ENCODE results near the gene BANP.
"Not testable (repeated sequence)": the region's sequence is repeated elsewhere in the genome, so short reads cannot be mapped to it uniquely, and the experiment has no call there.

The BANP gene

DNA sequence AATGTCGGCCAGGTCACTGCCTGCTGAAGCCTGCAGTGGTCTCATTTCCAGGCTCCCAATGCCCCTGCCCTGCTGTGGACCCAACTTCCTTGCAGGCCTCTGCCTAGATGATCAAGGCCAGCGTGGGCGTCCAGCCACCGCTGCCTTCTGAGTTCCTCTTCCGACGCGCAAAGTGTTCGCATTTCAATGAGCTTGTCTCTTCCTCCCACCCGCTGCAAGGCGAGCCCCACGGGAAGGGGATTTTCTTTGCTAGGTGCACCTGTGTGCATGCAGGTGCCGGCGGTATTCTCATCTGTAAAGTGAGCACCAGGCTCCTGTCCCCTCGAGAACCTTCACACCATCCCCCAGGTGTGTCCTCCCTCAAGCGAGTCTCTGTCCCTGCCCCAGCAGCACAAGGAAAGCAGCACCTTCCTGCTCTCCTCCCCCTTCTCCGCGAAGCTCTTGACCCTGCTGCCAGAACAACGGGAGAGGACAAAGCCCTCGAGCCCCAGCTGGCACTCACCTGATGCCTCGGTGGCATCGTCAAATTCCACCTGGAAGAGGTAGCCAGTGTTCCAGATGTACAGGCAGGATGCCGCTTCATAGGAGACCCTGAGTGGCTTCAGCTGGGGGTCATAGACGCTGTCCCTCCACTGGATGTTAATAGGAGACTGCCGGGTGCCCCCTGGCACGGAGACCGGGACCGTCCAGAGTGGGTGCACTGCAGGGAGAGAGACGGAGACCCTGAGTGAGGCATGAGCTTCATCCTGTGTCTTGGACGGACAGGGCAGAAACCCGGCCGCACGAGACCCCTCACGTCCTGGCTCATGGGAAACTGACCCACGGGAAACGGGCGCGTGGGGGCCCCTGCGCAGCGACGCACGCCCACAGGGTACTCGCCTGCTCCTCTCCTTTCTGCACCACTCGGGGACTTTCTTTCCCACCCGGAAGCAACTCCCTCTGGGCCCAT, 24.7 kb upstream of the BANP start:
- peak; percentile 52 for DNase-seq

DNA sequence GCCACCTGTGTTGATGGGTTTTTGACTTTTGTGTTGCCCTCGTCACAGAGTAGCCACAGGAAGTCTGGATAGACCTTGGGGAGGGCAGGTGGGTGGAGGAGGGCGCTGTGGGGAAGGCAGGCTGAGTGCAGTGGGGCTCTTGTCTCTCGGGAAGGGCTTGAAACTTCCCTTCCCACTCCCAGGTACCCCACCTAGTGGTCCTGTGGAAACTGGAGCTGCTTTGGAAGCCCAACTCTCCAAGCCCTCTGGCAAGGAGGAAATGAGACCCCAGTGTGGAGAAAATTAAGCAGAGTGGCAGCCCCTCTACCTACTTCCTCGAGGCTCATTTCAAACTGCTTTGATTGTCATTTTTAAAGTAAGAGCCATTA, 24.1 kb upstream of the BANP start:
- DNase-seq = no peak

DNA sequence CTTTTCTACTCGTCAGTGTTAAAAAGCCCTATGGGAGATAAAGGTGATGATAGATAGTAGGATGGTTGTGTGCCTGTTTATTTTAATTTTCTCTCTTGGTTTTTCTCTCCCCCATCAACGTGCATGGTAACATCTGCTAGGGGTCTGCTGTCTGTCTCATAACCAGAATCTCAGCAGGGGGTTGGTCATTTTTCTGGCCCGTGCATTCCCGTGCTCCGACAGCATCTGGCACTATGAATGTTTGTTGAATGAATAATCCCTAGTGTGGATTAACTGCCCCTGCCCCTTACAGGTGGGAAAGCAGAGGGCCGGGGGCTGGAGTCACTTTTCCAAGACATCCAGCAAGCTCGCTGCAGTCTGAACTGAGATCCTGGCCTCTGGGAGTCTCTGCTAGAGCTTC, 21.2 kb upstream of the BANP start:
- DNase-seq = no peak

DNA sequence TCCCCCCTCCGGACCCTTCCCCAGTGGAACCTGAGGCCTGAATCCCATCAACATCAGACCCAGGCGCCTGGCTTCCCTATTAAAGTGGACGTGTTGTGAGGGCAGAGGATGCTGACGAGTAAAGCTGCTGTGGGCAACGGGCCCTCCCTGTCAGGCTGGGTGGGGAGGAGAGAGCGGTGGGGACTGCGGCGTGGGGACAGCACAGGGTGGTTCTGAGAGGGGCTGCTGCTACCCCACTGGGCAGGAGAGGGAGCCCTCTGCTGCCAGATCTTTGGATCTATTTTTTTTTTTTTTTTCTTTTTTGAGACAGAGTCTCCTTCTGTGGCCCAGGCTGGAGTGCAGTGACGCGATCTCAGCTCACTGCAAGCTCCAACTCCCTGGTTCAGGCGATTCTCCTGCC, 20.8 kb upstream of the BANP start:
- no peak for DNase-seq

DNA sequence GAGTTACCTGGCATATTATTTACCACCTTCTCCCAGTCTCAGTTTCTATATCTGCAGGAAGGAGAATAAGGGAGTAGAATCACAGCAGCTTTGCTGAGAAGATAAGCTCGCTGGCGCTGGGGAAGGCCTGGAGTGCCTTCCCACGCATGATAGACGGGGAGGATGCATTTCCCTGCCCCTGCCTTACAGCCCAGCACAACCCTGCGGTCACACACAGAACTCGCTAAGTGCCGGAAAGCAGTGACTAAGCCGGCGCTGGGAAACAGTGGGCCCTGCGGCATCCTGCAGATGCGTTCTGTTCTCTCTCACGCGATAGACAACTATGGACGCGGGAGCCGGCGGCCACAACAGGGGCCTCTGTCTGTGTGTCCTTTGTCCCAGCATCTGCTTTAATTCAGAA, 19.7 kb upstream of the BANP start:
- DNase-seq = peak; percentile 55

DNA sequence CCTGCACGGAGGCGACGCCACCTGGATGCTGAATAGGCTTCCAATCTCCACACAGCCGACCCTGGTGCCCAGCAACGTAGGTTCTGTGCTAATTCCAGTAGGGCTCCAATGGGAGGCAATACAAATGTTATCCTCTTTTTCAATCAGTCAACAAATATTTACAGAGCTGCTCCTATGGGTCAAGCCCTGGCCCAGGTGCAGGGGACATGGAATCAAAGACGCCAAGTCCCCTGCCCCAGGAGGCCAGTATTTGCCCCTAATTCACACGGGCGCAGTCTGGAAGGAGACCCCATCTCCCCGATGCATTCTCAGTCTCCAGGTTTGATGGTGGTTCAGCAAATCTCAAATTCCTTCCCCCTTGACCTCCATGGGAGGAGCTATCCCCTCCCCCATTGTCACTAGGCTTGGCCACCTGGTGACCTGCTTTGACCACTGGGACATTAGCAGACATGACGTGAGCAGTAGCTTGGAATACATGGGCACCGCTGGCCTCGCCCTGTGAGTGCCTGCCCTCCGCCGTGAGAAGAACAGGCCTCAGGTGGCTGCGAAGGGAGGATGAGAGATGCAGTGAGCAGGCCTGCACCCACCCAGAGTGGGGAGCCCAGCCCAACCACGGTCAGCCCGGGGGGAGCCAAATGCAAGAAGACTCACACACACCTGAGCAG, 18.6 kb upstream of the BANP start:
- not testable (repeated sequence) for DNase-seq

DNA sequence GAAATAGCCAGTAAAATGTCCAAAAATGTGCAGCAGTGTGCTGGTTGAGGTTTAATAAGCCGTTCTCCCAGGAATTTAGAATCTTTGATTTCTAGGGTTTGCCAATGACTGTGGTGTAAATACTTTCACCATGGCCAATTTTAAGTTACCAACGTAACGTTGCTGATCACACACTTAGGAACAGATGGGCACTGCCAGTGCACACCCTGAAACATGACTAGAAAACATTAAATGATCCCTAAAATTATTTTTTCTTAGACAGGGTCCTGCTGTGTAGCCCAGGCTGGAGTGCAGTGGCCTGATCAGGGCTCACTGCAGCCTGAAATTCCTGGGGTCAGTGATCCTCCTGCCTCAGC, 18.1 kb upstream of the BANP start:
- DNase-seq = no peak

DNA sequence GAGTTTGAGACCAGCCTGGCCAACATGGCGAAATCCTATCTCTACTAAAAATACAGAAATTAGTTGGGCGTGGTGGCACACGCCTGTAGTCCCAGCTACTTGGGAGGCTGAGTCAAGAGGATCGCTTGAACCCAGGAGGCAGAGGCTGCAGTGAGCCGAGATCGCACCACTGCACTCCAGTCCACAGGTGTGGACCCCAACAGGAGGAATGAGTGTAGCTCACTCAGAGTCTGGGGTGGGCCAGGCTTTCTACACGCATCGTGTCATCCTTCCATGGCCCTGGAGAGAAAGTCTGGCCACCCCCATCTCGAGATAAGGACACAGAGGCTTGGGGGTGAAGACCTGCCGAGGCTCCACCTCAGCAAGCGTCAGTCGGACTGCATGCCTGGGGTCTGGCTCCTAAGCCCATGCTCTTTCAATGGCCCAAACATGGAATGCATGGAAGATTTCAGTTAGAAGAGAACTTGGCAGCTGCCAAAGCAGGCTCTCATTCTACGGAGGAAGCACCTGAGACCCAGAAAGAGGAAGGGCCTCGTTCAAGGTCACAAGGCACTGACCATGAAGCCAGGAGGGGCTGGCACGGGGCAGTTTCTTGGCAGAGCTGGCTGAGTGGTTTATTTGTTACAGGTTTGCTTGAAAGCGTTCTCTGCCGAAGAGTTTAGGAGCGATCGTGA, 16.3 kb upstream of the BANP start:
- not testable (repeated sequence) for DNase-seq

DNA sequence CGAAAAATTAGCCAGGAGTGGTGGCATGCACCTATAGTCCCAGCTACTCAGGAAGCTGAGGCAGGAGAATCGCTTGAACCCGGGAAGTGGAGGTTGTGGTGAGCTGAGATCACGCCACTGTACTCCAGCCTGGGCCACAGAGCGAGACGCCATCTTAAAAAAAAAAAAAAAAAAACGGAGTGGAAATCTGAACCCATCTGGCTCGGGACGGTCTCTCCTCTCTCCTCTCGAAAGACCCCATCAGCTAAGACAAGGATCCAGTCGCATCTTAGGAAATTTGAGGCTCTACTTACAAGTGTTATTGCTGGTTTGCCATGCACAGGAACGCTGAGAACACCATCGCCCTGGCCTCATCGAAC, 15.2 kb upstream of the BANP start:
- DNase-seq = not testable (repeated sequence)

DNA sequence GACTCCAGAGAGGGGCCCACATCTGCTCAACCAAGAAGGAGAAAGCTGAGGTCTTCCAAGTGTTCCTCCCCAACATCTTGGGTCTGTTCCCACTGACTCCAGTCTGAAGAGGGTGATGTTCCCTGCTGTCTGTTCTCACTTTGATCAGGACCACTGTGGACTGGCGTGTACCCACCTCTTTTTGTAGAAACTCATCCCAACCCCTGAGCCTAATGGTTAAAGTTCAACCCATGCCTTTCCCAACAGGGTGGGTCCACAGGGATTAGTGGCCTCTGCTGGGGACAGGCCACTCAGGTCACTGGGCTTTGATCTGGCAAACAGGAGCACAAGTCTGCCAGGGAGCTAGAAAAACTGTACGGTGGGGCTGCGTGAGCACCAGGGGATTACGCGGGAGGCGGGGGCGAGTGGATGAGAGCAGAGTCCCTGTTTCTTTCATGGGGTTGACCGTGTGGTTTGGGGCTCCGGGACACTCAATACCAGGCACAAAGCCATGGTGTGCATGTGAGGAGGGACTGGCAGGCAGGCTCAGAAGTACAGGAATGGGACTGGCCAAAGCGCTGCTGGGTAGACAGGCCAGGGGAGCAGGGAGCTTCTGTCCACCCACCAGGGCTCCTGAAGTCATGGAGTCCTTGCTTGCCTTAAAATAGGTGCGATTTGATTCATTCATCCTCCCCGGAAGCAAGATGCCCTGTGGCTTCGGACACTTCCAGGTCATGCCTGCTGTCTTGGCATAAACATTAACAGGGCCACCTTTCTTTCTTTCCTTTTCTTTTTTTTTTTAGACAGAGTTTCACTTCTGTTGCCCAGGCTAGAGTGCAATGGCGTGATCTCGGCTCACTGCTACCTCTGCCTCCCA, 14.6 kb upstream of the BANP start, which contains the start of gene CA5A:
Gene CA5A (minus strand): TSS at position 155 of the 856 bp plus-strand sequence. CDS start 79 bp downstream, at position 76.
- DNase-seq = no peak

DNA sequence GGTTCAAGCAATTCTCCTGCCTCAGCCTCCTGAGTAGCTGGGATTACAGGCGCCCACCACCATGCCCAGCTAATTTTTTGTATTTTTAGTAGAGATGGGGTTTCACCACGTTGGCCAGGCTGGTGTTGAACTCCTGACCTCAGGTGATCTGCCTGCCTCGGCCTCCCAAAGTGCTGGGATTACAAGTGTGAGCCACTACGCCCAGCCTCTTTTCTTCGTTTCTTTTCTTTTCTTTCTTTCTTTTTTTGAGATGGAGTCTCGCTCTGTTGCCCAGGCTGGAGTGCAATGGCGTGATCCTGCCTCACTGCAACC, 14.0 kb upstream of the BANP start:
- not testable (repeated sequence) for DNase-seq

DNA sequence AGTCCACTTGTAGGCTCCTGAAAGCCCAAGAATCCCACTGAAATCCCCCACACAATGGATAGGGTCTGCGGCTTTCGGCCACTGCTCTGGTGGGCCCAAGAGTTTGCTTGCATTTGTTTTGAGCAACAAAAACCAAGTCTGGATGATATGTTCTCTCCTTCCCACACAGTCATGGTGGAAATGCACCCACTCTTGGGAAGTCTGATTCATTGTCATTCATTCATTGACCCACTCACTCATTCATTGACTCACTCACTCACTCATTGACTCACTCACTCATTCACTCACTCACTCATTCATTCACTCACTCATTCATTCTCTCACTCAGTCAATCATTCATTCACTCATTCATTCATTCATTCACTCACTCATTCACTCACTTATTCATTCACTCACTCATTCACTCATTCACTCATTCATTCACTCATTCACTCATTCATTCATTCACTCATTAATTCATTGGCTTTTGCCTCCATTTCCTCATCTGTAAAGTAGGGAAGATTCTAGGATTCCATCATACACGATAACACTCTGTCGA, 12.8 kb upstream of the BANP start:
- DNase-seq = no peak

DNA sequence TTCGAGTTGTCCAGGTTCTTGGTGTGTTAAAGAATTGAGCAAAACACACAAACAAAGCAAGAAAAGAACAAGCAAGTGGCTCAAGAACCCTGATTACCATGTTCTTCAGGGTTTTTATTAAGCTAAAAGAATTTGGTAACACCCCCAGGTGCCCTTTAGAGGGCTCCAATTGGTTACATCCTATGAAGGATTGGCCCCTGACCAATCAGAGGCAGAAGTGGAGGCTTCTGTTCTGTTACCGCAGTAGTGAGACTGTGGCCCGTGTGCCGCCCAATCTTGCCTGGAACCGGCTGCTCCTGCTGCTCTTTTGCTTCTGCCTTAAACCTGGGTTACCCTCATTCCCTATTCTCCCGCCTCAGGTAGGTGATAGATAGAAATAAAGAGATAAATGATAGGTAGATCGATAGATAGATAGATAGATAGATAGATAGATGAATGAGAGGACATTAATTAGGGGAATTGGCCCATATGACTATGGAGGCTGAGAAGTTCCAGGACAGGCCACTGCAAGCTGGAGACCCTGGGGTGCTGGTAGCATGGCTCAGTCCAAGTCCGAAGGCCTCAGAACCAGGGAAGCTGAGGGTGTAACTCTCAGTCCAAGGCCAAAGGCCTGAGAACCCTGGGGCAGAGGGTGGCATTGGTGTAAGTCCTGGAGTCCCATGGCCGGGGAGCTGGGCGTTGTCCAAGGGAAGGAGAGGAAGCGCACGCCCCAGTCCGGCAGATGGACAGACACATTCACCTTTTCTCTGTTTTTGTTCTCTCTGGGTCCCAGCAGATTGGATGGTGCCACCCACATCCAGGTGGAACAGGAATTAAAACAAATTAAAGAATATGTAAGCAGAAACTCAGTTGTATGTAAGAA, 11.4 kb upstream of the BANP start:
- no peak for DNase-seq

DNA sequence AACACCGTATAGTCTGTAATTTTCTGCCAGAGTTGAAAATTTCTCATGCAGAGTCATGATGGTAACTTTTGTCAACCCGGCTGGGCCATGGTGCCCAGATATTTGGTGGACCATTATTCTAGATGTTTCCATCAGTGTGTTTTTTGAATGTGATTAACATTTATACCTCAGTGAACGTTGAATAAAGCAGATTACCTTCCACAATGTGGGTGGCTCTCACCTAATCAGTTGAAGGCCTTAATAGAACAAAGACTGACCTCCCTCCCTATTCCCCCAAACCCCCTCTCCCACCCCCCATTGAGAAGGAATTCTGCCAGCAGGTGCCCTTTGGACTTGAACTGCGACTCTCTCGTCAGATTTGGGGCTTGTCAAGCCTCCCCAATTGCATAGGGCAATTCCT, 8.6 kb upstream of the BANP start:
- DNase-seq = no peak

DNA sequence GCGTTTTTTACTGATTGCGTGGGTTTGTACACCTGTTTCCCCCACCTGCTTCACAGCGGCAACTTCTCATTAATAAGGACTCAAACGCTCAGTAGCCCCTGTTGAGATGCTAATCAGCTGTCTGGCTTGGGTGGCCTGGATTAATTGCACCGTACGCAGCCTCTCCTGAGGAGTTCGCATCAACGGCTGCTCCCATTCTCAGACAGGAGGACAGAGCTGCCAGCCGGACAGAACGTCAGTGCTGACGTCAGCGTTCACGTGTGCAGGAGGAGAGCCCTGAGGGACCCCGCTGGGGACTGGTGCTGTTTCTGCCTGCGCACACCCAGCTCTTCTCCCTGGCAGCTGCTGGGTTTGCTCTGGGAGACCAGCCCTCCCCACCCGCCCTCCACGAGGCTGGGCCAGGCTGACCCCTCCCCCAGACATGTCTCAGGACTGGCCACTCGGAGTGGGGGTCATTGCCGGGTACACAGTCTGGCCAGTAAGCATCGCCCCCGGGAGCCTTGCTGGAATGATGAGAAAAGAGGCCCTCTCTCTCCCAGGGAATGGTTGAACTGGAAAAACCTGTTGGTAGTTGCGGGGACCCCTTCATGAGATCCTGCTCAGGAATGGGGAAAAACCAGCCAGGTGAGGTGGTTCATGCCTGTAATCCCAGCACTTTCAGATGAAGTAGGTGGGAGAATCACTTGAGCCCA, 5.7 kb upstream of the BANP start:
- peak; percentile 45 for DNase-seq

DNA sequence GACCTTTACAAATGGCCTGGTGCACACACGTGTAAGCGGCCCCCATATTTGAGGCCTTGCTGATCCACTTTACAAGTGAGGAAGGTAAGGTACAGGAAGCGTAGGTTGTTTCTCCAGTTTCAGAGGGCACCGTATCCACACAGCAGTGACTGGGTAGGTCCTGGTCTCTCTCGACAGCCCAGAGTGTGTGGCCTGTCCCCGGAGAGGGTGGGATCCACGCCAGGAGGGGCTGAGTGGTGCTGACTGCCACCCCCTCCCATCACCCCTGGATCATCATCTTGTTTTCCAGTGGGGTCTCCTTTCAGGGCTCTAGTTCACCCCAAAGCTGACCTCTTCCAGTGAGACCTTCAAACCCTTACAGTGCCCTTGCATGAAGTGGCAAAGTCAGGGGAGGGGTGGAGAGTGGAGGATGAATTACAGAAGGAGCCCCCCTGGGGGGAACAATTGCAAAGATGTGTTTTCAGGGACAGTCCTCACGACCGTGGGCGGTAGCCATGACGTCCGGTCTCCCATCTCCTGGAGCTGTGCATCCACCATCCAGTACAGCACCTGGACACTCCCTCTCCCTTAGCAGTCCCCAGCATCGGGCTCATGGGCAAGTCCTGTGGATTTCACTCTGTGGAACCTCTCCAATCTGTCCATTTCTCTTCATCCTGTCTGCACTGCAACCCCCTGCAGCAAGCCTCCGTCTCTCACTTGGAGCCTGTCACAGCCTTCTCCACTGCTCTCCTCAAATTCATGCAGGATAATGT, 4.5 kb upstream of the BANP start:
- no peak for DNase-seq

DNA sequence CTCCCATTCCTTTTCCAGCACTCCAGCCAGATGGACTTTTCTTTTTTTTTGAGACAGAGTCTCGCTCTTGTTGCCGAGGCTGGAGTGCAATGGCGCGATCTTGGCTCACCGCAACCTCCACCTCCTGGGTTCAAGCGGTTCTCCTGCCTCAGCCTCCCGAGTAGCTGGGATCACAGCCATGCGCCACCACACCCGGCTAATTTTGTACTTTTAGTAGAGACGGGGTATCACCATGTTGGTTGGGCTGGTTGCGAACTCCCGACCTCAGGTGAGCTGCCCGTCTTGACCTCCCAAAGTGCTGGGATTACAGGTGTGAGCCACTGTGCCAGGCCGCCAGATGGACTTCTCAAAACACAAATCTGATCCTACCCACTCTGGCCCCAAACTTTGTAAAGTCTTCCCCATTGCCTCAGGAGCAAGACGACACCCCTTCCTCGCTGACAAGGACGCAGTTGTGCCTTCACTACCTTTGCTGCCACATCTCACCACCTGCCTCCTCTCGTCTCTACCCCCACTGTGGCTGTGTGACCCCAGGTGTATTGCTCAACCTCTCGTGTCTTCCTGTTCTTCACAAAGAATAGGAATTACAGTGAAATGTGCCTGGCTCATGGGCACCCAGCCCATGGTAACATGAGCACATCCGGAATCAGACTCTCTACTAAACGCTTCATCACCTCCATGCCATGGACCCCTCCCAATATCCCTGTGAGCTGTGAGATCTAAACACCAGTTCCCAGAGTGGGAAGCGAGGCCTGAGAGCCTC, 3.7 kb upstream of the BANP start:
- no peak for DNase-seq

DNA sequence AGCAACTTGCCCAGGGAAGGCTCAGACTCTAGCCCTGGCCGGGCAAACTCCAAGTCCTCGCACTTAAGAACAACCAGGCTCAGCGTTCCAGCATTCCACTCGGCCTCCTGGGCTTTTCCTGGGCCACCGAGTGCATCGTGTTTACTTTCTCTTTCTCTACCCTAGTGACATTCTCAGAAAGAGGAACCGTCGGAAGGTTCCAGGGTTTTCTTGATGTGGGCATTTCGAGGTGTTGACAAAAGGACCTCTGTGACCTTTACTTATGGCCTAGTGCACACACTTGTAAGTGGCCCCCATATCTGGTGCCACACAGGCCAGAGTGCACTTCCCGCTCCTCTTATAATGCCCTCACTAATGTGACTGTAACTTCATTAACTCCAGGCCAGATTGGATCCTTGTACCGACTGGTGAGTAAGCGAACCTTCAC, 3.1 kb upstream of the BANP start:
- DNase-seq = no peak

DNA sequence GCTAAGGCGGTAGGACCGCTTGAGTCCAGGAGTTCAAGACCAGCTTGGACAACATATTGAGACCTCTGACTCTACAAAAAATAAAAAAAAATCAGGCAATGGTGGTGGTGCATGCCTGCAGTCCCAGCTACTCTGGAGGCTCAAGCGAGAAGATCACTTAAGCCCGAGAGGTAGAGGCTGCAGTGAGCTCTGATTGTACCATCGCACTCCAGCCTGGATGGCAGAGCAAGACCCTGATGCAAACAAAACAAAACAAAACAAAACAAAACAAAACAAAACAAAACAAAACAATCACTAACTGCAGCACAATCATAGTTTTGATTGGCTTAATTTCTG, 2.5 kb upstream of the BANP start:
- no peak for DNase-seq
